HG03558 (cell line): ENCODE measurements around the gene TARS3.
"Not testable (repeated sequence)": the region's sequence is repeated elsewhere in the genome, so short reads cannot be mapped to it uniquely, and the experiment has no call there.

Experiments used
- ATAC-seq: cut with Tn5 transposase; IDR thresholded peaks from one replicate; pipeline ENCODE4 v1.9.1; 2021; ENCODE audit warnings: moderate number of reproducible peaks; ENCODE audit not compliant: unreplicated experiment; ENCODE audit errors: extremely low read depth

The TARS3 gene

GRCh38 chr15:101657968-101658784 is 66.1 kb downstream of the TARS3 start:
- ATAC-seq = no peak

GRCh38 chr15:101657171-101657570 is 67.1 kb downstream of the TARS3 start:
- ATAC-seq = no peak

- ATAC-seq = not testable (repeated sequence)
Measured at GRCh38 chr15:101654624-101655337, 69.5 kb downstream of the TARS3 start.

GRCh38 chr15:101654171-101654570 is 70.1 kb downstream of the TARS3 start:
- ATAC-seq = no peak

- ATAC-seq = no peak
Measured at GRCh38 chr15:101652786-101653430, 71.4 kb downstream of the TARS3 start.

- ATAC-seq = peak; percentile 76
Measured at GRCh38 chr15:101652098-101652785, 72.0 kb downstream of the TARS3 start, which contains the start of gene TM2D3. Gene TM2D3 (minus strand): TSS chr15:101652381. CDS start chr15:101652361, 20 bp downstream.

- no peak for ATAC-seq
Measured at GRCh38 chr15:101651554-101652097, 72.6 kb downstream of the TARS3 start.

- no peak for ATAC-seq
Measured at GRCh38 chr15:101650145-101650544, 74.1 kb downstream of the TARS3 start.

- ATAC-seq = no peak
Measured at GRCh38 chr15:101648356-101648755, 75.9 kb downstream of the TARS3 start.

- no peak for ATAC-seq
Measured at GRCh38 chr15:101647251-101647650, 77.0 kb downstream of the TARS3 start.

GRCh38 chr15:101646672-101647071 is 77.6 kb downstream of the TARS3 start:
- ATAC-seq = no peak

GRCh38 chr15:101642361-101642760 is 81.9 kb downstream of the TARS3 start:
- ATAC-seq = no peak

GRCh38 chr15:101641894-101642293 is 82.4 kb downstream of the TARS3 start:
- ATAC-seq = no peak

- no peak for ATAC-seq
Measured at GRCh38 chr15:101641129-101641764, 83.0 kb downstream of the TARS3 start.

- no peak for ATAC-seq
Measured at GRCh38 chr15:101639667-101640066, 84.6 kb downstream of the TARS3 start.

GRCh38 chr15:101637919-101638318 is 86.4 kb downstream of the TARS3 start:
- ATAC-seq = no peak

GRCh38 chr15:101637516-101637915 is 86.8 kb downstream of the TARS3 start:
- no peak for ATAC-seq

- ATAC-seq = no peak
Measured at GRCh38 chr15:101637038-101637437, 87.2 kb downstream of the TARS3 start.

- ATAC-seq = no peak
Measured at GRCh38 chr15:101635944-101636727, 88.1 kb downstream of the TARS3 start.
